Epidermal melanocyte (primary cell): ENCODE measurements around the gene FOXL1.
"Not testable (repeated sequence)": the region's sequence is repeated elsewhere in the genome, so short reads cannot be mapped to it uniquely, and the experiment has no call there.

Source experiments
- DNase-seq: peaks from one replicate; pipeline ENCODE4 v3.0.0; 2011; ENCODE audit warnings: low spot score; ENCODE audit not compliant: insufficient read length

Gene FOXL1

GRCh38 chr16:86580791-86581170 lies 2.4 kb downstream of the FOXL1 start:
- no peak for DNase-seq

DNA sequence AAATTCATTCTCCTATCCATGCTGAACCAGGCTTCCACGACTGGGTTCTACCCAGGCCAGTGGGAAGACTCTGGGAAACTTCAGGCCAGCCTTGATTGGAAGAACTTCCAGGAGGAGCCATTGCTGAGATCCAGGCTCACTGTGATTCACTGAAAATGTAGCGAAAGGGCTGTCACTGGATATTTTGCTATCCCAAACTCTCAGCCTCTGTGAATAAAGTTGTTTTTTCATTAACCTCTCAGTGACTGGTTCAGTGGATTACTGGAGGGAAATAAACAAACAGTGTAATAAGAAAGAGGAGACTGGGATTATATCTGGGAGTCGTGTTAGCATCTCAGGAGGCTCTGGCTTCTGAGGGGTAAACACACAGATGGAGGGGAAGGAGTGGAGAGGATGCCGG lies 3.1 kb downstream of the FOXL1 start:
- DNase-seq, result no peak

GRCh38 chr16:86584071-86584685 lies 5.8 kb downstream of the FOXL1 start:
- DNase-seq, result no peak

- DNase-seq, result no peak
These were observed 6.7 kb downstream of the FOXL1 start for GRCh38 chr16:86584726-86585721.

- DNase-seq, result no peak
These were observed 7.7 kb downstream of the FOXL1 start for GRCh38 chr16:86585821-86586611.

- no peak for DNase-seq
These were observed 9.1 kb downstream of the FOXL1 start for GRCh38 chr16:86587487-86587886.

- not testable (repeated sequence) for DNase-seq
These were observed 9.6 kb downstream of the FOXL1 start for GRCh38 chr16:86587955-86588354.

DNA sequence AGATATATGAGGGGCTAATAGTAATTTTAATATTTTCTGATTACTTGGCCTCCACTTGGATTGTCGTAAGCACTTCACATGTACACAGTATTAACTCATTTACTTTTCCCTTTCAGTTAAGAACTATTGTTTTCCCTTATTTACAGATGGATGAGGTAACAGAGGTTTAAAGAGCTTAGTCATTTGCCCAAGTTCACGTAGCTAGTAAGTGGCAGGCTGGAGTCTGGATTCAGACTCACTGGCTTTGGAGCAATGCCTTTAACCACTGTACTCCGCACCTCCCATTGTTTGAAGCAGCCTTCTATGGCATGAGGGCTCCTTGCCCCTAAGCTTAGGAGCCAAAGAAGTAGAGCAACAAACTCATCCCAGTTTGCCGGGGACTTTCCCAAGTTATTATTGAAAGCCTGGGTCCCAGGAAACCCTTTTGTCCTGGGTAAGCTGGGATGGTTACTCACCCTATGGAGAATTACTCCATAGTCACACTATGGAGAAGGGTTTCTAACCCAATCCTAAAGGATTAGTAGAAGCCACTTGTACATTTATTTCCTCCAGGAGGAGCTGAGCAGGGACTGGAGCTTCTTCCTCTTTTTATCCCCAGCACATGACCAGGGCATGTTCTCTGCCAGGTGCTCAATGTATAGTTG lies 12.3 kb downstream of the FOXL1 start:
- no peak for DNase-seq

DNA sequence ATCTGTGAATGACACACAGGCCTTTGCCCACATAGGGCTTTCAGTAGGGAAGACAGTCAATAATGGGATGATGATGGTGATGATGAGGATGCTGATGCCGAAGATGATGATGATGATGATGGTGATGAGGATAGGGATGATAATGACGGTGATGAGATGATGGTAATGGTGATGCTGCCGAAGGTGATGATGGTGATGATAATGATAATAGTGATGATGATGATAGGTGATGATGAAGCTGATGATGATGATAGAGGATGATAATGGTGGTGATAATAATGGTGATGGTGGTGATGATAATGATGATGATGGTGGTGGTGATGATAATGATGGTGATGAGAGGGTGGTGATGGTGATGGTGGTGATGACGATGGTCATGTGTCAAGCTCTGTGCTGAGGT lies 12.9 kb downstream of the FOXL1 start:
- DNase-seq, result no peak

DNA sequence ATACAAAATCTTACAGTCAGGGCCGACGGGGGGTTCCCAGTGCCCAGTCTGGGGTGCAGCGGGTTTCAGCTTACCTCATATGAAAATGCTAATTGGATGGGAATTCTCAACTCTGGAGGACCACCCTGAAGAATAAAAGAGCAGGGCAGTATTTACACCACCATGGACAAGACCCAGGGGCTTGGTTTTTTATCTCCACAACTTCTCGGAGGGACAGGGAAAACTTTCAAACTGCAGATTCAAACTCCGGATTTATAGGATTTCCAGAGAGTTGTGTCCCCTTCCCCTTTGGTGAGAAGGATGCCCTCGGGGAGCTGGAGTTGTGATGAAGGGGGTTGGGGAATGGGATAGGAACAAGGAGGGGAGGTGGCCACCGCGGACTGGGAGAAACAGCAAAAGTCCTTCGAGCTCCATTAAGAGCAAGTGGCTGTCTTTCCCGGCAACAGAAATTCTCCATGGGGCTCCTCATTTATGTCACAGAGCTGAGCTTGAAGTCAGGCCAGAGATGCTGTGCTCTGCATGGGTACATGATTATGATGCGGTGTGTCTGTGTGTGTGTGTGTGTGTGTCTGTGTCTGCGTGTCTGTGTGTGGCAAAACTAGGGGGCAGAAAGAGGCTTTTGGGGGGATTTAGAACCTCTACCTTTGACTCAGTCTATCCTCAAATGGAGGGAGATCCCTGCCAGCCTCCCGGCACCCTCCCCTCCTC lies 15.7 kb downstream of the FOXL1 start:
- no peak for DNase-seq

DNA sequence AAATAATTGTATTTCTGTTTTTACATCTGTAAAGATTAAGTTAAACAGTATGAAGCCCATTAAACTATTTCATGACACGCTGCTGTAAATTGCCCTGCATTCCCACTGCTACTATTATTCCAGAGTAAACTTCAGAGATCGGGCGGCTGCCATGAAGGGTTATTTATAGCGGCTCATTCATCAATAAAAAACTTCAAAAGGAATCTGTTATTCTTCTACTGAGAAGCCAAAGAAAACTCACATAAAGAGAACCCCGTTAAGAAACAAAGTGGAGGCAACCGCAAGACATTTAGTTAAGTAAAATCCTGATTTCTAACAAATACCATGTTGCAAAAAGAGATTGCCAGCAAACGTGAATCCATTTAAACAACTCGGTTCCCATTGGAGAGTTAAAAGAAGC lies 16.4 kb downstream of the FOXL1 start:
- DNase-seq, result no peak

DNA sequence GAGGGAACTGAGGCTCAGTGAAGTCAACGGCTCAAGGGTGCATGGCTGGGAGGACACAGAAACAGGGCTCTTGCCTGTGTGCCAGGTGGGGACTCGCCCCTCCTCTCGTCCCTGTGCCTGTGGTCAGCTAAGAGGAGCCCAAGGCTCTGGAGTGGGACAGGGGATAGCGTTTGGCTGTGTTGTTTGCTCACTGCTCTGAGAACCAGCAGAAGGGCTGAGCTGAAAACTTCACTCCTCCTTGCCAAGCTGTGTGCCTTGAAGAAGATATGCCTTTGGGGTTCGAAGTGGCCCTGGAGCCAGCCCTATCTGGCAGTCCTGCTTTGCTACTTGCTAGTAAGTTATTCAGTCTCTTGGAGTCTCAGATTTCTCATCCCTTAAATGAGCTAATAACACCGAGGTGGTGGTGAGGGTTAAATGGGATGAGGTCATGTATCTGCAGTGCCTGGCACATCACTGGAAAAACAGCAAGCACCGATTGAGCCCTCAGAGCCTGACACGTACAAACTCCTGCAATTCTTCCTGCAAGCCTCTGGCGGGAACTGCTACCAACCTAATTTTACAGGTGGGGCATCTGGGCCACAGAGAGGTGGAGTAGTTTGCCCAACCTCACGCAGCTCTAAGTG lies 17.7 kb downstream of the FOXL1 start:
- no peak for DNase-seq

- no peak for DNase-seq
These were observed 19.0 kb downstream of the FOXL1 start for GRCh38 chr16:86597126-86597879.

GRCh38 chr16:86597880-86598606 lies 19.7 kb downstream of the FOXL1 start:
- DNase-seq, result no peak

DNA sequence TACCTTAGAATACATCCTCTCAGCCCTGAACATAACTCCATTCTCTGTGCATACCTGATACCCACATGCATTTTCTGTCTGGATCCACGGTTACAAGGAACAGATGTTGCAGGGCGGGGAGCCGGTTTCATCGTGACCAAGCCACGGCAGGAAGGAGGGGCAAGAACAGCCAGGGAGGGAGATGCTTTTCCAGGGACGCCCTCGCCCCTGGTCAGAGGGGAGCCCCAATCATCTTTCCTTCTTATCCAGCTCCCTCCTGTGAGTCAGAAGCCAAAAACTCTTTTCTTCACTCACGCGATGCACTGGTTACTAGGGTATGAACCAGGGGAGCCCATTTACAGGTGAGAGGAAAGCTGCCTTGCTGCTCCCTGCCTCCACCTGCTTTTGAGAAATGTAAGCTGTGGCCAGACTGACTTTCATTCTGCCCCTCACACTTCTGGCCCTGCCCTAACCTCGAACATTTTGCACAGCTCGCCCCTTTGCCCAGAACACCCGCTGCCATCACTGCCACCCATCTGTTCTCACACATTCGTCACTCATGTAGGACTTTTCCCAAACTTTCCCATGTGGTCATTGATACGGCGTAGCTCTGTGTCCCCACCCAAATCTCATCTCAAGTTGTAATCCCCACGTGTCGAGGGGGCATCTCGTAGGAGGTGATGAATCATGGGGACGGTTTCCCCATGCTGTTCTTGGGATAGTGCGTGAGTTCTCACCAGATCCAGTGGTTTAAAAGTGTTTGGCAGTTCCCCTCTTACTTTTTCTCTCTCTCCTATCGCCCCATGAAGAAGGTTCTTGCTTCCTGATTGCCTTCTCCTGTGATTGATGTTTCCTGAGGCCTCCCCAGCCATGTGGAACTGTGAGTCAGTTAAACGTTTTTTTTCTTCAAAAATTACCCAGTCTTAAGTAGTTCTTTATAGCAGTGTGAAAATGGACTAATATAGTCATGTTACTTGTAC lies 20.5 kb downstream of the FOXL1 start:
- no peak for DNase-seq

DNA sequence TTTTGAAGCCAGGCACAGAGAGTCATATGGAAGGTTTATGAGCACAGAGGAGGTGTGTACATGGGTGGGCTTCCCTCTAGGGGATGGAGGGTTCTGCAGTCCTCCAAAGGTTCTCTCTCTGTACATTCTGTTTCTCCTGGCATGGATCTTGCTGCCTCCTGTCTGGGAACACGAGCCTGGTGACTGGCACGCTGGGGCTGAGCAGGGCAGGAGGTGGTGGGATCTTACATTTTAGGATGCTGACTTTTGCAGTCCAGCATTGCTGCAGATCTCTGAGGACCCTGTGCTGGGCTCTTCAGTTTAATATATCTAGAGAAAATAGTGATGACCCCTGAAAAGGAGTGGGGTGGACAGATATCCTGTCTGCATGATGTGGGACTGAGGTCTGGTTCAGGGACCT lies 23.0 kb downstream of the FOXL1 start:
- no peak for DNase-seq

- DNase-seq, result no peak
These were observed 24.2 kb downstream of the FOXL1 start for GRCh38 chr16:86602521-86602920.
